Calu3 (cell line): ENCODE results near the gene FBXL15. TPM values are rescaled to one million over a fixed set of nuclear protein-coding genes. Genes with fewer than 3 reads are reported as not detected.

Source experiments
- BruUV-seq: library from RNA; stranded (reverse); fragments of 400-500 nt; replicated peaks from 2 replicates; lab custom pipeline; 2021; lab: Mats Ljungman, UMichigan
- CTCF ChIA-PET: fragments of 300-600 bp; sonication (Branson Sonifier 250); formaldehyde crosslinking; loops from one replicate; lab custom pipeline; 2022; ENCODE audit warnings: antibody characterized with exemption; lab: Charles Lee
- DNase-seq: peaks from one replicate; pipeline ENCODE4 v3.0.0; 2022
- H3K27ac Mint-ChIP-seq: one replicate; pipeline ENCODE4 v1.8.0; 2022; ENCODE audit warnings: mixed read lengths; ENCODE audit not compliant: unreplicated experiment
- H3K27me3 Mint-ChIP-seq: one replicate; pipeline ENCODE4 v1.8.0; 2022; ENCODE audit warnings: mixed read lengths; ENCODE audit not compliant: unreplicated experiment
- H3K36me3 Mint-ChIP-seq: one replicate; pipeline ENCODE4 v1.8.0; 2022; ENCODE audit warnings: mild to moderate bottlenecking, moderate library complexity, mixed read lengths; ENCODE audit not compliant: insufficient read depth, unreplicated experiment
- H3K4me1 Mint-ChIP-seq: one replicate; pipeline ENCODE4 v1.8.0; 2022; ENCODE audit warnings: mild to moderate bottlenecking, low read depth, mixed read lengths; ENCODE audit not compliant: unreplicated experiment
- H3K4me3 Mint-ChIP-seq: one replicate; pipeline ENCODE4 v1.8.0; 2022; ENCODE audit warnings: mild to moderate bottlenecking, low read depth, moderate library complexity, mixed read lengths; ENCODE audit not compliant: unreplicated experiment
- H3K9me3 Mint-ChIP-seq: one replicate; pipeline ENCODE4 v1.8.0; 2022; ENCODE audit warnings: low read depth, mixed read lengths; ENCODE audit not compliant: unreplicated experiment
- CTCF ChIP-seq: fragments of 200-600 bp; IDR thresholded peaks from one replicate; pipeline ENCODE4 v1.8.0; 2022; ENCODE audit warnings: antibody characterized with exemption; ENCODE audit not compliant: unreplicated experiment
- intact Hi-C: fragments of 100-400 bp; cut with micrococcal nuclease; formaldehyde crosslinking; loops from one replicate; pipeline ENCODE4 v1.10.0; 2022; ENCODE audit not compliant: unreplicated experiment
- total RNA-seq: library from RNA; stranded (reverse); gene quantifications from 2 replicates; pipeline ENCODE4 v1.2.3, GENCODE V29; 2022

Gene FBXL15
- total RNA-seq, 1 experiment from 2014 or later: 6.4 TPM

- Mint-ChIP-seq H3K4me3 (no peak overlapping the region), H3K27ac (no peak overlapping the region), H3K27me3 (no peaks in the 10 kb centered on the region), H3K4me1 (peaks cover 17% of the 10 kb centered on the region), H3K9me3 (no peaks in the 10 kb centered on the region), H3K36me3 (peaks cover 38% of the 10 kb centered on the region)
- intact Hi-C loops: no loop called here
- no peak for TF ChIP-seq CTCF
- DNase-seq: no peak
- BruUV-seq: no TSS peak
- CTCF ChIA-PET: no interaction called here
Observed at GRCh38 chr10:102424916-102425315, 4.3 kb downstream of the FBXL15 start.

- no peaks in the 10 kb centered on the region for H3K9me3 Mint-ChIP-seq
- H3K4me1 Mint-ChIP-seq: peaks cover 17% of the 10 kb centered on the region
- H3K4me3 Mint-ChIP-seq: no peak overlapping the region
- no peak for TF ChIP-seq CTCF
- H3K36me3 Mint-ChIP-seq: peaks cover 33% of the 10 kb centered on the region
- no TSS peak for BruUV-seq
- DNase-seq: no peak
- no peaks in the 10 kb centered on the region for H3K27me3 Mint-ChIP-seq
- CTCF ChIA-PET: no interaction called here
- H3K27ac Mint-ChIP-seq: no peak overlapping the region
- intact Hi-C loops: no loop called here
Observed at GRCh38 chr10:102425444-102425843, 4.8 kb downstream of the FBXL15 start.

GRCh38 chr10:102426803-102427287 is 6.2 kb downstream of the FBXL15 start:
- no peak for TF ChIP-seq CTCF
- CTCF ChIA-PET: no interaction called here
- no TSS peak for BruUV-seq
- intact Hi-C loops: no loop called here
- Mint-ChIP-seq H3K9me3 (no peaks in the 10 kb centered on the region), H3K4me1 (peaks cover 23% of the 10 kb centered on the region), H3K27ac (no peak overlapping the region), H3K36me3 (peaks cover 25% of the 10 kb centered on the region), H3K27me3 (no peaks in the 10 kb centered on the region), H3K4me3 (no peak overlapping the region)
- DNase-seq: no peak

- no peak overlapping the region for H3K27ac Mint-ChIP-seq
- TF ChIP-seq CTCF: no peak
- no peaks in the 10 kb centered on the region for H3K9me3 Mint-ChIP-seq
- H3K27me3 Mint-ChIP-seq: peaks cover 4% of the 10 kb centered on the region
- no peak overlapping the region for H3K4me3 Mint-ChIP-seq
- no TSS peak for BruUV-seq
- peaks cover 21% of the 10 kb centered on the region for H3K36me3 Mint-ChIP-seq
- H3K4me1 Mint-ChIP-seq: peaks cover 33% of the 10 kb centered on the region
- intact Hi-C loops: no loop called here
- no peak for DNase-seq
- CTCF ChIA-PET: no interaction called here
Observed at GRCh38 chr10:102429468-102429867, 8.8 kb downstream of the FBXL15 start.
